ENCODE data around the gene PALD1. TPM values are rescaled to one million over a fixed set of nuclear protein-coding genes. Genes with fewer than 3 reads are reported as not detected.

Gene PALD1
- total and polyA plus RNA-seq, 8 donors: 10.1 to 34.5 (median 24.1) TPM

GRCh38 chr10:70495691-70496261 is 17.2 kb downstream of the PALD1 start:
- intact Hi-C loops (cut with DNase I): no loop called here
- H3K4me3 ChIP-seq: no peak overlapping the region
- H3K27ac ChIP-seq: peak overlapping the region in 1 of 2 donors; percentile 48
- ATAC-seq: no peak
- no peak for DNase-seq
- peaks cover 8 to 68% of the 10 kb centered on the region in 2 donors for H3K4me1 ChIP-seq
- H3K27me3 ChIP-seq: no peaks in the 10 kb centered on the region
- no peaks in the 10 kb centered on the region for H3K36me3 ChIP-seq
- TF ChIP-seq CTCF (IDR thresholded peaks at IDR 0.05): no peak
- H3K9me3 ChIP-seq: no peaks in the 10 kb centered on the region

- H3K4me1 ChIP-seq: peaks cover 8 to 72% of the 10 kb centered on the region in 2 donors
- no peak for DNase-seq
- H3K36me3 ChIP-seq: no peaks in the 10 kb centered on the region
- H3K9me3 ChIP-seq: no peaks in the 10 kb centered on the region
- H3K4me3 ChIP-seq: no peak overlapping the region
- peak overlapping the region in 1 of 2 donors; percentile 48 for H3K27ac ChIP-seq
- H3K27me3 ChIP-seq: no peaks in the 10 kb centered on the region
- intact Hi-C loops (cut with DNase I): no loop called here
- TF ChIP-seq CTCF (IDR thresholded peaks at IDR 0.05): no peak
- ATAC-seq: no peak
Observed at GRCh38 chr10:70496341-70497119, 18.0 kb downstream of the PALD1 start.

GRCh38 chr10:70497120-70497545 is 18.6 kb downstream of the PALD1 start:
- no peaks in the 10 kb centered on the region for H3K27me3 ChIP-seq
- no peaks in the 10 kb centered on the region for H3K36me3 ChIP-seq
- intact Hi-C loops (cut with DNase I): no loop called here
- no peak for TF ChIP-seq CTCF (IDR thresholded peaks at IDR 0.05)
- no peak overlapping the region for H3K27ac ChIP-seq
- H3K4me3 ChIP-seq: no peak overlapping the region
- no peak for ATAC-seq
- H3K4me1 ChIP-seq: peaks cover 8 to 66% of the 10 kb centered on the region in 2 donors
- no peaks in the 10 kb centered on the region for H3K9me3 ChIP-seq
- DNase-seq: no peak

- no peaks in the 10 kb centered on the region for H3K36me3 ChIP-seq
- H3K27me3 ChIP-seq: no peaks in the 10 kb centered on the region
- peak overlapping the region in 1 of 2 donors; percentile 46 for H3K27ac ChIP-seq
- H3K9me3 ChIP-seq: no peaks in the 10 kb centered on the region
- DNase-seq (no peak), ATAC-seq (no peak)
- H3K4me1 ChIP-seq: peaks cover 8 to 45% of the 10 kb centered on the region in 2 donors
- TF ChIP-seq CTCF (IDR thresholded peaks at IDR 0.05): no peak
- no peak overlapping the region for H3K4me3 ChIP-seq
- intact Hi-C loops (cut with DNase I): no loop called here
Observed at GRCh38 chr10:70498970-70499835, 20.6 kb downstream of the PALD1 start.

GRCh38 chr10:70499836-70500167 is 21.2 kb downstream of the PALD1 start:
- peaks cover 5 to 39% of the 10 kb centered on the region in 2 donors for H3K4me1 ChIP-seq
- peak overlapping the region in 1 of 2 donors; percentile 46 for H3K27ac ChIP-seq

More at GRCh38 chr10:70499836-70500167, 21.2 kb downstream of the PALD1 start:
- DNase-seq (no peak), ATAC-seq (no peak)
- H3K36me3 ChIP-seq: no peaks in the 10 kb centered on the region
- H3K9me3 ChIP-seq: no peaks in the 10 kb centered on the region
- no peak overlapping the region for H3K4me3 ChIP-seq
- no peaks in the 10 kb centered on the region for H3K27me3 ChIP-seq
- no peak for TF ChIP-seq CTCF (IDR thresholded peaks at IDR 0.05)
- intact Hi-C loops (cut with DNase I): no loop called here

Data from left lung (tissue), 10 donors.